ENCODE measurements around the gene VARS2.
"Not testable (repeated sequence)": the region's sequence is repeated elsewhere in the genome, so short reads cannot be mapped to it uniquely, and the experiment has no call there.

VARS2 gene

GRCh38 chr6:30896541-30896940, 17.5 kb upstream of the VARS2 start:
- Mint-ChIP-seq H3K27ac (no peak overlapping the region), H3K4me1 (peaks cover 12% of the 10 kb centered on the region), H3K9me3 (no peaks in the 10 kb centered on the region), H3K36me3 (ENCODE audit: low read depth) (peaks cover 50% of the 10 kb centered on the region), H3K4me3 (no peak overlapping the region), H3K27me3 (ENCODE audit: low read depth, poor library complexity) (no peaks in the 10 kb centered on the region)
- DNase-seq, result no peak
- TF ChIP-seq CTCF (IDR thresholded peaks at IDR 0.05), result no peak

- Mint-ChIP-seq H3K4me3 (no peak overlapping the region), H3K36me3 (ENCODE audit: low read depth) (peaks cover 43% of the 10 kb centered on the region), H3K27ac (no peak overlapping the region), H3K27me3 (ENCODE audit: low read depth, poor library complexity) (peaks cover 3% of the 10 kb centered on the region), H3K9me3 (no peaks in the 10 kb centered on the region), H3K4me1 (peaks cover 5% of the 10 kb centered on the region)
- TF ChIP-seq CTCF (IDR thresholded peaks at IDR 0.05), result no peak
- DNase-seq, result no peak
These were observed 16.2 kb upstream of the VARS2 start for GRCh38 chr6:30897882-30898281.

GRCh38 chr6:30898750-30899360, 15.2 kb upstream of the VARS2 start:
- peak overlapping the region; percentile 85 for H3K27ac Mint-ChIP-seq
- no peak for DNase-seq
- peaks cover 3% of the 10 kb centered on the region for H3K27me3 Mint-ChIP-seq (ENCODE audit: low read depth, poor library complexity)
- peaks cover 4% of the 10 kb centered on the region for H3K4me1 Mint-ChIP-seq
- no peaks in the 10 kb centered on the region for H3K9me3 Mint-ChIP-seq
- TF ChIP-seq CTCF (IDR thresholded peaks at IDR 0.05), result no peak
- no peak overlapping the region for H3K4me3 Mint-ChIP-seq
- H3K36me3 Mint-ChIP-seq (ENCODE audit: low read depth), result peaks cover 42% of the 10 kb centered on the region

GRCh38 chr6:30900863-30901417, 13.1 kb upstream of the VARS2 start:
- Mint-ChIP-seq H3K9me3 (no peaks in the 10 kb centered on the region), H3K27me3 (ENCODE audit: low read depth, poor library complexity) (peaks cover 3% of the 10 kb centered on the region), H3K4me3 (no peak overlapping the region), H3K36me3 (ENCODE audit: low read depth) (peaks cover 25% of the 10 kb centered on the region), H3K27ac (no peak overlapping the region), H3K4me1 (no peaks in the 10 kb centered on the region)
- no peak for DNase-seq
- TF ChIP-seq CTCF (IDR thresholded peaks at IDR 0.05), result no peak

- H3K4me3 Mint-ChIP-seq, result no peak overlapping the region
- no peaks in the 10 kb centered on the region for H3K9me3 Mint-ChIP-seq
- H3K36me3 Mint-ChIP-seq (ENCODE audit: low read depth), result peaks cover 23% of the 10 kb centered on the region
- DNase-seq, result no peak
- no peaks in the 10 kb centered on the region for H3K4me1 Mint-ChIP-seq
- no peak overlapping the region for H3K27ac Mint-ChIP-seq
- TF ChIP-seq CTCF (IDR thresholded peaks at IDR 0.05), result no peak
- H3K27me3 Mint-ChIP-seq (ENCODE audit: low read depth, poor library complexity), result peaks cover 3% of the 10 kb centered on the region
These were observed 12.6 kb upstream of the VARS2 start for GRCh38 chr6:30901436-30901835.

- not testable (repeated sequence) for DNase-seq, H3K9me3 Mint-ChIP-seq
These were observed 11.8 kb upstream of the VARS2 start for GRCh38 chr6:30902196-30902595.

More at GRCh38 chr6:30902196-30902595, 11.8 kb upstream of the VARS2 start:
- Mint-ChIP-seq H3K27ac (peak overlapping the region; percentile 12), H3K36me3 (ENCODE audit: low read depth) (peaks cover 19% of the 10 kb centered on the region)
- H3K4me1 Mint-ChIP-seq; H3K4me3 Mint-ChIP-seq; H3K27me3 Mint-ChIP-seq (ENCODE audit: low read depth, poor library complexity): not testable (repeated sequence)

All from nephron progenitor cell (in vitro differentiated cells).